NCI-H2081 (cell line): ENCODE results near the gene FBXO22.
"Not testable (repeated sequence)": the region's sequence is repeated elsewhere in the genome, so short reads cannot be mapped to it uniquely, and the experiment has no call there.

Experiments
- DNase-seq, 2 experiments: peaks; one replicate each; lab custom pipeline; 2025; lab: John Stamatoyannopoulos, UW

Gene FBXO22

DNA sequence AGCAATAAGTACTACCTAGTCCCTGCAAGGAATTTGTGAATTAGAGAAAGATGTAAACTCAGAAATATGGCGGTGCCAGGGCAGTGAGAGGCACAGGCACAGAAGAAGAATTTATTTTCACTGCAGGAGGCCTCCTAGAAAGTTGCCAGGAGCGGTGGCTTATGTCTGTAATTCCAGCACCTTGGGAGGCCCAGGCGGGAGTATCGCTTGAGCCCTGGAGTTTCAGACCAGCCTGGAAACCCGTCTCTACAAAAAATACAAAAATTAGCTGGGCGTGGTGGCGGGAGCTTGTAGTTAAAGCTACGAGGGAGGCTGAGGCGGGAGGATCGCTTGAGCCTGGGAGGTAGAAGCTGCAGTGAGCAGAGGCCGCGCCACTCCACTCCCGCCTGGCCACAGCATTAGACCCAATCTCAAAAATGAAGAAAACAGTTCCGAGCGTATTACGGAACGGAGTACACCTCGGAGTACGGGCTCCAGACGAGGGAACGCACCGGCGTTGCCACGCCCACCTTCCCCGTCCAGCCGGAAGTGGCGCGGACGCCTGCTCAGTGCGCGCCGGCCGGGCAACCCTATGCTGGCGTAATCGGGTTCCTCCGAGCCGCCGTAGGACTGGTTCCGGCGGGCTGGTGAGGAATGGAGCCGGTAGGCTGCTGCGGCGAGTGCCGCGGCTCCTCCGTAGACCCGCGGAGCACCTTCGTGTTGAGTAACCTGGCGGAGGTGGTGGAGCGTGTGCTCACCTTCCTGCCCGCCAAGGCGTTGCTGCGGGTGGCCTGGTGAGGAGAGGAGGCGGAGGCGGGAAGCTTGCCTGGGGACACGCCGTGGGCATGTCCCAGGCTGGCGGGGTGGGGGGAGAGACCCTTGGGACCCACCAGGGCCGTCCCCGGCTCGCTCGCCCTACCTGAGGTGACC lies at the start of gene FBXO22:
FBXO22 (plus strand) TSS at position 548 of the 909 bp plus-strand sequence; CDS start at position 634, 86 bp downstream.
- DNase-seq, result peak; percentile 90 to 95

DNA sequence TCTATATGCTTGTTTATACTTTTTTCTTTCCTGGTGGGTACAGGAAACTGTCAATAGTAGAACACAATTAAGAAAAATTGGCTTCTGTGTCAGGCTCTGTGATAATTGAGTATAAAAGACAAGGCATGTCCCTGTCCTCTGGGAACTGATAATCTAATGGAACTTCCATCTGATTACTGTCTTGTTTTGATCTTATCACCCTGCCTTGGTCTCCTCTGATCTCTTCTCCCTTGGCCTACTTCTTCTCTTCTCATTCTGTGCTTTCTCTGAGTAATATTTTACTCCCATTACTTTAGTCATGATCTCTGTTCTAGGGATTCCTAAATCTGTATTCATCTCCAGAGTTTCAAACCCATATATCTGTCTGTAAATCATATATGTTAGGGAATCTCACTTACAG lies 45.8 kb upstream of the FBXO22 start:
- DNase-seq, result no peak

DNA sequence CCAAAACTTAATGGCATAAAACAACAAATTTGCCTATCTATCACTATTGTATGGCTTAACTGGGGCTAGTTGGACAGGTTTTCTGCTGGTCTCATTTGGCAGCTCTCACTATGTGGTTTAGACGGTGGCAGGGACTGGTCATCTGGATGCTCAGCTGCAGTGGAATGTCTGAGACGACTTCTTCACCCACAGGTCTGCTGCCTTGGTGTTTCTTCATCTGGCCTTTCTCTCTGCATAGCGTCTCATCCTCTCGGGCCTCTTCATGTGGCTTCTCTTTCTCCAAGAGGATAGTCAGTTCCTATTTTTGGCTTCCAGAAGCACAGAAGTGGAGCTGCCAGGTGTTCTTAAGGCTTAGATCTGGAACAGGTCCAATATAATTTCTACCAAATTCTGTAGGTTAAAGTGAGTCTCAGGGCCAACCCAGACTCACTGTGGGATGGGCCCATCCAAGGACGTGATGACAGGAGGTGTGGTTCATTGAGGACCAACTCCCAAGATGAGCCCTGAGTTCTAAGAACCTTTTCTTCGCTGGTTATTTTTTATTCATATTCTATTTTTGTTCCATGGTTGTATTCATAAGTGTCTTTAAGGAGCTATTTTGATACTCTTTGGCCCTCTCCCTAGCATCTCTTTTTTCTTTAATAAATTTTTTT lies 41.8 kb upstream of the FBXO22 start:
- no peak for DNase-seq

DNA sequence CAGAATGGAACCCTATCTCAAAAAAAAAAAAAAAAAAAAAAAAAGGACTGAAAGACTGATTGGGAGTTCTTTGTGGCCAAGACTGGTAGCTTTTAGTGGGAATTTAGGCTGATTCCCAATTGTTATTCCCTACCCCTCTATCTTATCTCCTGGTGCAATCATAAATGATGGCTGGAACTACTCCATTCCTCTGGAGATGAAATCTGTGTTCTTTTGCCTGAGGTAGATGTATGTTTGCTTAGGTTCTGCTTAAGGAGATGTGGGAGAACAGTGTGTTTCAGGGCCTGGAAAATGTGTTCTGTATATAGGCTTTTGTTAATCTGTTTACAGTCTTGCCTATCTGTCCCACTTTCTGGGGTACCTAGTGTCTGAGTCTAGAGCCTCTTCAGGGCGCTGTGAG lies 40.9 kb upstream of the FBXO22 start:
- DNase-seq, result no peak

DNA sequence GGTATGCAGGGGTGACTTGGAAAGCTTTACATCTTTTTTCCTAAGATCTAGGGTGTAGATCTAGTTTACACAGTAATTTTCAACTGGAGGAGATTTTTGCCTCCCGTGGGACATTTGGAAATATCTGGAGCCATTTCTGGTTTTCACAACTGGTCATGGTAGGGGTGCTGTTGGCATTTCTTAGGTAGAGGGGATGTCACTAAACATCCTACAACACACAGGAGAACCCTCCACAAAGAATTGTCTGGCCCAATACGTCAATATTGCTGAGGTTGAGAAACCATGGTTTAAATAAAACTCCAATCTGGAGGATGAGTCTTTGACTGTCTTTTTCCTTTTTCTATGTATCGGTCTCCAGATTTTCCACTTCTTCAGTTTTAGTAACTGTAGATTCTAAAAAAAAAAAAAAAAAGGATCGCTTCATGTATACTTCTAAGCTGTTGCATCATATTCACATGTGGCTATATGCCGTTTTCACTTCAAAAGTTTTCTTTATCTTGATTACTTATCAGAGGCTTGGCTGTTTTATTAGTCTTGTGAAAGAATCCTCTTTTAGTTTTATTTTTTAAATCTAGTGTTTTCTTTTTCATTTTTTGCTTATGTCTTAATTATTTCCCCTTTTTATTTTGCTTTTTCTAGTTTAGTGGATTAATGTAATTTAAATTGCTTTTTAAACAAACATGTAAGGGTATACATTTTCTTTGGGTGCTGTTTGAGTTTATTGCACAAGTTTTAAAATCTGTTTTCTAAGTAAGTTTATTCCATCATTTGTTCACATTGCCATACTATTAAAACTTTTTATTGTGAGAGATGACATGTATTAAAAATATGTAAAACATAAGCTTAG lies 39.2 kb upstream of the FBXO22 start:
- DNase-seq, result no peak

DNA sequence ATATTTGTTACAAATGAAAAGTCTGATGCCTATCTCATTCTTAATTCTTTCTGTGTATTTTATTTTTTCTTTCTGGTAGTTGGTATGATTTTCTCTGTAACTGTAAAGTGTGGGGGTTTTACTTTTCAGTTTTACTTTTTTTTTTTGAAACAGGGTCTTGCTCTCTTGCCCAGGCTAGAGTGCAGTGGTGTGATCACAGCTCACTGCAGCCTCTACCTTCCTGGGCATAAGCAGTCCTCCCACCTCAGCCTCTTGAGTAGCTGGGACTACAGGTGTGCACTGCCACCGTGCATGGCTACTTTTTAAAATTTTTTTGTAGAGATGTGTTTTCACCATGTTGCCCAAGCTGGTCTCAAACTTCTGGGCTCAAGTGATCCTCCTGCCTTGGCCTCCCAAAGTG lies 37.6 kb upstream of the FBXO22 start:
- not testable (repeated sequence) for DNase-seq

DNA sequence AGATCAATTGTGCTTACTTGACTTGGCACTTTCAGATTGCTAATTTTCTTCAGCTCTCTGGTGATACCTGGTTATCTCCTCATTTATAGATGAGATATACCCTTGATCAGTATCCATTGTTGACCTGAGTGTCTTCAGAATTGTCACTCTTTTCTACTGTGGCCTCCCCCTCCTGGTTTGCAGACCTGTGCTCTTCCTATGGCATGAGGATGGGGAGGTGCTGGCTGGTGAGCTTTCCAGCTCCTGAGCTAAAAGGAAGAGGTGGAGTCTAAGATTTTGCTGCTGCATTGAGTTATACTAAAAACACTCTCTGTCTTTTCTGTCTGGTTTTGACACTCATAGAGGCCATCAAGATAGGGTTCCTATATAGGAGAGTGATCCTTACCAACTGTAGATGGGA lies 36.8 kb upstream of the FBXO22 start:
- no peak for DNase-seq

DNA sequence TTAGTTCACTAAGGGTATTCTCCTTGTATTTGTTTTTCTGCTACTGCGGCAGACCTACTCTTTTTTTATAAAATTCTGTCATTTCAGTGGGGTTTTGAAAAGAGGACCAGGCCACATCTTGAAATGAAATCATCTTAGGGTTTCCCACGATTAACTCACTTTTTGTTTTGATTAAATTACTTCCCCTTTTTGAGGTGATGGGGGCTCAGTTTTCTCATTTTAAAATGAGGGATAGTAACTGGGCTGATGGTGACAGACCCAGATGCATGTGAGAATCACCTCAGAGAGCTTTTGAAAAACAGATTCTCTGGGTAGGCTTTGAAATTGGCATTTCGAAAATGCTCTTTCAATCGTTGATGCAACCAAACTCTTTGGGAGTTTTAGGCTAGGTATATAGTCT lies 36.2 kb upstream of the FBXO22 start:
- DNase-seq, result no peak

DNA sequence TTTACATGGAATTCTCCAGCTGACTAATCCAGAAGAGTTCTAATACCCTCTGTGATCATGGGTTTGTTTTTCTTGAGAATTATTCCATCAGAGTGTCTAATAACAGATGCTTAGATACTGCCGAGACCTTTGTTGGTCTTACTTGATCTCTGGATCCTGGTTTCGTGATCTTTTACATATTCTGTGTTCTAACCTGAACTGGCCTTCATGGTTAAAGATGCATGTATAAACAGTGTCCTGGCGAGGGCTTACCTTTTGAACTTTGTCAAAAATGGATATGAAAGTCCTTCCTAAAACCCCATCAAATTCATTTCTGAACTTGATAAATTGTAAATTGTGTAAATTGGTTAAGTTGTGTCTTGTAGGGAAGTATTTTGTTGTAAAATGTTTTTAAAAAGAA lies 35.7 kb upstream of the FBXO22 start:
- DNase-seq, result no peak

DNA sequence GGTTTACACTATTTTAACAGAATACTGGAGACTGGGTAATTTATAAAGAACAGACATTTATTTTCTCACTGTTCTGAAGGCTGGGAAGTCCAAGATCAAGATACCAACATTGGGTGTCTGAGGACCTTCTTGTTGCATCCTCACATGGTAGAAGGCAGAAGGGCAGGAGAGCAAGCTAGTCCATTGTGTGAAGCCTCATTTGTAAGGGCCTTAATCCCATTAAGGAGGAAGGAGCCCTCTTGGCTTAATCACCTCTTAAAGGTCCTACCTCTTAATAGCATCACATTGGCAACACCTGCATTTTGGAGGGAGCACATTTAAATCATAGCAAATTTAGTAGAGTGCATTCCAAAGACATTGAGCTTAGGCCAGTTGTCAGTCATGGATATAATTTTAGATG lies 34.2 kb upstream of the FBXO22 start:
- no peak for DNase-seq

DNA sequence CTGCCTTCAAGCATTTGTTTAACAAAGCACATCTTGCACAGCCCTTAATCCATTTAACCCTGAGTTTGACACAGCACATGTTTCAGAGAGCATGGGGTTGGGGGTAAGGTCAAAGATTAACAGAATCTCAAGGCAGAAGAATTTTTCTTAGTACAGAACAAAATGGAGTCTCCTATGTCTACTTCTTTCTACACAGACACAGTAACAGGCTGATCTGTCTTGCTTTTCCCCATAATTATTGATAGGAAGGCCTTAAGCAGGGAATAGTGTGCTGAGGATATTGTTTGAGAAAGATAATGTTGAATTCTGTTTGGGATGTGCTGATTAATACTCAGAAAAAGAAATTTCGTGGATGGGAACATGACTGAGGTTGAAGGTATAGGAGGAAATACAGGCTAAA lies 32.1 kb upstream of the FBXO22 start:
- not testable (repeated sequence) for DNase-seq

DNA sequence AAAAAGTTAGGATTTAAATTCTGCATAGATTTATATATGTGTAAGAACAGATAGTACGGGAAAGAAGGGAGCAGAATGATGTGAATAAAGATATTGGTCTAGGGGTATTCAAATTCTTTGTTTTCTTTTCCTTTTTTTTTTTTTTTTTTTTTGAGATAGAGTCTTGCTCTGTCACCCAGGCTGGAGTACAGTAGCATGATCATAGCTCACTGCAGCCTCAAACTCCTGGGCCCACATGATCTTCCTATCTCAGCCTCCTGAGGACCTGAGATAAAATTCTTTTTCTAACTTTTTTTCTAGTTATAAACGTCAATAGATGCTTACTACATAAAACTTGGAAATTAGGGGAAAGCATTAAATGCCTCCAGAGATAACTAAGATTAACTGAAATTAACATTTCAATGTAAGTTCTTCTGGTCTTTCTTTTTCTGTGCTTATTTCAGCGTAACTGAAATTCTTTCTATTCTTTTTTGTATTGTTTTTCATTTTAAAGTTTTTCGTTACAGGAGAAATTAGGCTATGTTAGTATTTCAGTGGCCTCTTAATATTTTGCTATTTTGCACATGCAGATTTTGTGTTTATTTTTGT lies 31.2 kb upstream of the FBXO22 start:
- DNase-seq, result no peak

DNA sequence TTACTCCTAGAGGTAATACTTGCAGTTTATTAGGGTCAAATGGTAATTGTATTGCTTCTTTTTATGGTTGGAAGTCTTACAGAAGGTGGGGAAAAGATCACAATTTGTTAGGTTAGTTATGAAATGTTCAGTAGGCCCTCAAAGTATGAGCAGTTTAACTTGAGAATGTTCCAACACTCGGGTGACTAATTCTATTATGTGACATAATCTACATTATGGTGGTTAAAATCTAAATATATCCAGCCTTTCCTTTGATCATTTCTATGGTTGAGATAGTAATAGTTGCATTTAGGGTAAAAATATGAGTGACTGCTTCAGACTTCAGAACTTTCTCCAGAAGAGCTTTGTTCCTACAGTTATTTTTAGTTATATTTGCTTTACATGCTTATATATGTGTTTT lies 19.6 kb upstream of the FBXO22 start:
- no peak for DNase-seq

DNA sequence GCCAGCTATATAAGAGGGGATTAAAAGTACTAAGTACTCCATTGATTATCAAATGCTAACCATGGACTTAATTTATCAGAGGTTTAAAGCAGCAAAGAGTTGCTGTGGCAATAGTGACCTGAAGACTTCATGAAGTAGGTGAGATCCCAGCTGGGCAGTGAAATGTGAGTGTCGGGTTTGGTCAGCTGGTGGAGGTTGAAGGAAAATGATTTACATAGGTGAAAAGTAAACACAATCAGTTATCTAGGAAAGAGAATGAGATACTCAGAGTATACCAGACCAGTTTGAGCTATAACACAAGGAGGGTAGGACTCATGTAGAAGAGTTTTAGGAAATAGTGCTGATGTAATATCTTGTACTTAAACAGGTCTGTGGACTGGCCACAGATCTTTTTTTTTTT lies 16.5 kb upstream of the FBXO22 start:
- DNase-seq, result no peak

DNA sequence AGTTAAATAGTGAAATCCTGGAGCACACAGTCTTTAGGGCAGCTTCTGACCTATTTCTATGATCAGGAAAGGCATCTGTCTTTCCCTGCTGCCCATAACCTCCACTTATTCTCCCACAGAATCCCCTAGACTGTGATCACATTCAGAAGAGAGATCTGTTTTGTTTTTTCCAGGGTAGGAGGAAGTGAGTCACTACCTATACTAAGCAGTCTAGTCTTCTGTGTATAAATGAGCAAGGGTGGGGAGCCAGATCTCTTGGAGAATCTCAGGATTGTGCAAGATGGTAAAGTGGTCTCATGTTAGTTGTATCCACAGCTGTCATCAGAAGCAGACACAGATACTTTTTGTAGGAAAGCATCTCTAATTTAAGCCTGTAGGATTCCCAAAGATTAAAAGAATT lies 11.8 kb upstream of the FBXO22 start:
- no peak for DNase-seq

DNA sequence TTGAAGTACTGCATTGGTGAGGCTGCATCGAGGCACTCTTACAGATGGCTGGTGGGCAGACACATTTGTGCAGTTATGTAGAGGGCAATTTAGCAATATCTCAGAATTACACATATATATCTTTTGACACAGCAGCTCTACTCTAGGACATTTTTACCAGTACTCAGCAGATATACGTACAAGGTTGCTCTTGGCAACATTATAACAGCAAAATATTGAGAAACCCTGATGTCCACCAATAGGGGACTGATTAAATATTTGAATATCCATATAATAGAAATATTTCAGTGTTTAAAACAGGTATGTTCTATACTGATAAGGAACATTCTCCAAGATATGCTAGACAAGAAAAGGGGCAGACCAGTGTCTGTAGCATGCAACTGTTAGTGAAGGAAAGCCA lies 7.9 kb upstream of the FBXO22 start:
- no peak for DNase-seq

DNA sequence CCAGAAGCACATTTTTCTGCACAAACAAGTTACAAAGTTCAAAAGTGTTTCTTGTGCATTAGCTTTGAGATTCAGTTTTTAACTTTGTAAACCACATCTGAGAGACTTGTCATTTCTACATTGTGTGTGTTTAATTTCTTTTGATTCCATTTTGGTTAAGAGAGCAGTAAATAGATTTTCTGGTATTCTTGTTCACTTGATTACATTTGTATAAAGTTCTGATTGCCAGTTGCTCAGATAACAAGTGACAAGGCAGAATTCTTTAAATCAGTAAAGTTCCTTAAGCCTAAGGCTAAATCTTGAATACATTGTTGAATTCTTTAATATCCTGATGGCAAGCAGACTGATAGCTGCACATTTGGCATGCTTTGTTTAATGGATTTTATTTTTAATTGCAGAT lies 3.1 kb upstream of the FBXO22 start:
- DNase-seq, result no peak

DNA sequence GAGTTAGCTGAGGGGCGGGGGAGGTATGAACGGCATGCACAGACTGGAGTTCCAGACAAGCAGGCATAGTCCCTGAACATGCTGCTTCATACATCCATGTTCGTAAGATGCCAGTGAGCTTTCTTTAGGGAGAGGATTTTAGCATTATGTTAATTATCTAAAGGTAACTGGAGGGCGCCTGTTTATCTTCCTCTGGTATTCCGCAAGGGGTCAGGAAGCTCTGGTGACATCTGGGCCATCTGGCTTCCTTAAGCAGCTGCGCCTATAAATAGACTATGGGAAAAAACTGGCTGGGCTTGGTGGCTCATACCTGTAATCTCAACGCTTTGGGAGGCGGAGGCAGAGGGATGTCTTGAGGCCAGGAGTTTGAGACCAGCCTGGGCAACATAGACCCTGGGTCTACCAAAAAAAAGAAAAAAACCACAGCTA lies 1.5 kb upstream of the FBXO22 start:
- DNase-seq, result no peak

DNA sequence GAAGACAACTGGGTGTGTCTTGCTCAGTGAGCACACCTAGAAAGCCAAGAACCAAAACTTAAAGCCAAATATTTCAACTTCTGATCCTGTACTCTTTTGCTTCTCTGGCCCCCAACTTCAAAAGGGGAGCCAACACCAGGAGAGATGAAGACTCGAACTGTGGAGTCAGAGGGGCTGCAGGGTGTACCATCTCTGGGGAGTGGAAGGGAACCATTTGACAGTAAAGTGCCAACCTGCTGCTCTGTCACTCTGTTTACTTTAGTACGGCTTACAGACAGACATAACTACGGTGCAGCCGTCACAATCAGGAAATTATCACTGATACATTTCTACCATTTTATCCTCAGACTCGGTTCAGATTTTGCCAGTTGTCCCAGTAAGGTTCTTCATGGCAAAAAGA lies 1.6 kb downstream of the FBXO22 start:
- no peak for DNase-seq

DNA sequence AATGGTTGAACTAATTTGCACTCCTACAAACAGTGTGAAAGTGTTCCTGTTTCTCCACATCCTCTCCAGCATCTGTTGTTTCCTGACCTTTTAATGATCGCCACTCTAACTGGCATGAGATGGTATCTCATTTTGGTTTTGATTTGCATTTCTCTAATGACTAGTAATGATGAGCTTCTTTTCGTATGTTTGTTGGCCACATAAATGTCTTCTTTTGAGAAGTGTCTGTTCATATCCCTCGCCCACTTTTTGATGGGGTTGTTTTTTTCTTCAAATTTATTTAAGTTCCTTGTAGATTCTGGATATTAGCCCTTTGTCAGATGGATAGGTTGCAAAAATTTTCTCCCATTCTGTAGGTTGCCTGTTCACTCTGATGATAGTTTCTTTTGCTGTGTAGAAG lies 6.7 kb downstream of the FBXO22 start:
- DNase-seq, result not testable (repeated sequence)

DNA sequence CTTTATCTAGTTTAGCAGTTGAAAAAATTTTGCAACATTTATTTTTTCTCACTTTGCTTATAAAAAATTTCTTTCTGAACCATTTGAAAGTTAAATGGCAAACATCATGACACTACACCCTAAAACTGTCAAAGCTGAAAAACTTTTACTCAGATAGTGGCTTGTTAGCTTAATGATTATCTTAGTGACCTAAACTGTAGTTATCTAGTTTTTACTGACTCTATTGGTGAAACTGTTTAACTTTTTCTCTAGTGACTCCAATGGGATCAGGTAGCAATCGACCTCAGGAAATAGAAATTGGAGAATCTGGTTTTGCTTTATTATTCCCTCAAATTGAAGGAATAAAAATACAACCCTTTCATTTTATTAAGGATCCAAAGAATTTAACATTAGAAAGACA lies 13.3 kb downstream of the FBXO22 start:
- DNase-seq, result no peak

DNA sequence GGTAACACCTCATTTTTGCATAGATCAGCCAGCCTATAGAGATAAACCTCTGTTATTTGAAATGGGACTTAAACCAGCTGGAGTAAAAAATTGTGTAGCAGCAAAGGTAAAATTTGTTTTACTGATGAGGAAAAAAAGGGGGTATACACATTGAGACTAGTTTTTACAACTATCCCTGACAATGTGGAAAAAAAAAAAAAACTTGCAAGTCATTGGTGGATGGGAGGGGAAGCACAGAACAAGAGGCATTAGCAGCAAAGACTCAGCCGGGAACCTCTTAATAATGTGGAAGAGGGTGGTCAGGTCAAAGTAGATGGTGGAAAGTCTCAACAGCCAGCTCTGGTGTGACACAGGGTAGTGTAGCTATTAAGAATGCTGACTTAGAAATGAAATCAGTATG lies 14.5 kb downstream of the FBXO22 start:
- DNase-seq, result no peak
